Coronary artery (tissue), 2 donors: ENCODE results near the gene BCAS4.

Experiments
- DNase-seq: peaks from one replicate; pipeline ENCODE4 v3.0.0-alpha.2; 2017; ENCODE audit warnings: low spot score
- H3K27ac ChIP-seq, 2 donors: fragments of 200-600 bp; sonication (generic); one replicate each; pipeline ENCODE4 v1.5.1; 2016 to 2019
- H3K4me3 ChIP-seq: fragments of 200-600 bp; sonication (generic); 2 replicates; pipeline ENCODE4 v1.5.1; 2016; ENCODE audit warnings: mild to moderate bottlenecking, moderate library complexity
- CTCF ChIP-seq: fragments of 200-600 bp; sonication (generic); IDR thresholded peaks from one replicate; pipeline ENCODE4 v1.5.1; 2019; ENCODE audit warnings: antibody characterized with exemption

The BCAS4 gene

GRCh38 chr20:50868509-50869495, 73.9 kb downstream of the BCAS4 start:
- Histone ChIP-seq H3K4me3 (no peak overlapping the region), H3K27ac (no peak overlapping the region)
- no peak for TF ChIP-seq CTCF
- DNase-seq: no peak

- no peak overlapping the region for H3K27ac ChIP-seq
- H3K4me3 ChIP-seq: no peak overlapping the region
- DNase-seq: no peak
- TF ChIP-seq CTCF: no peak
Observed at GRCh38 chr20:50870561-50871161, 75.8 kb downstream of the BCAS4 start.

- H3K27ac ChIP-seq: no peak overlapping the region
- no peak for DNase-seq
- no peak for TF ChIP-seq CTCF
- H3K4me3 ChIP-seq: no peak overlapping the region
Observed at GRCh38 chr20:50872560-50873425, 77.9 kb downstream of the BCAS4 start.

- TF ChIP-seq CTCF: no peak
- DNase-seq: no peak
- Histone ChIP-seq H3K4me3 (no peak overlapping the region), H3K27ac (no peak overlapping the region)
Observed at GRCh38 chr20:50873585-50873984, 78.7 kb downstream of the BCAS4 start.

DNA sequence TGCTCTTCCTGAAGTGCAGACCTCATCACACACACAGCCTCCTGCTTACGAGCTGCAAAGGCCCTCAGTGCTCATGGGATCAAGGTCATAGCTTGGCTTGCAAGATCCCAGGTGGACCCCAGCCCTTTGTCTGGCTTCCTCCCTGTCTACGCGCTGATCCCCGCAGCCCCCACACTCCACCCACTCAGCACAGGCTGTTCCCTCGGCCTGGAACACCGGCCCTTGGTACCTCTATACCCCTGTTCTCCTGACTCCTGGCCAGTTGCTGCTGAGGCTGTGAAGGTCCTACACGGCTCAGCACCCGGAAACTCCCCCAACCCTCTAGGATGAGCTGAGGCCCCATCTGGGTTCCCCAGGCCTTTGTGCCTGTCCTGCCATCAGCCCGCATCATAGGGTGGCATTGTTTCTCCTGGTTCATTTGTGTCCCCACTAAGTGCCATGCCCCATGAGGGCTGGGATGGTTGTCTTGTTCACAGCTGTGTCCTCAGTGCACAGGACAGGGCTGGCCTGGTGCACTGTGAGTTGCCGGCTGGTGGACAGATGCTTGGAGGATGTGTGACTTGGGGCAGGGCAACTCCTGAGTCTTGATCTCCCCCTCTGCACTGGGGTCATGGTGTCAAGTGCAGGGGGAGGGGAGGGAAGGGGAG, 79.4 kb downstream of the BCAS4 start:
- no peak overlapping the region for H3K27ac ChIP-seq
- DNase-seq: no peak
- no peak overlapping the region for H3K4me3 ChIP-seq
- no peak for TF ChIP-seq CTCF

GRCh38 chr20:50874758-50875665, 80.2 kb downstream of the BCAS4 start:
- no peak for DNase-seq
- no peak for TF ChIP-seq CTCF
- no peak overlapping the region for H3K27ac ChIP-seq
- H3K4me3 ChIP-seq: no peak overlapping the region
